Measurements from ENCODE around the gene DOK7.

The DOK7 gene

GRCh38 chr4:3462790-3463415 lies at the start of gene DOK7:
Gene DOK7, plus strand, starts transcription at chr4:3463306. Its CDS starts 70 bp downstream, at chr4:3463376.
- no peak for DNase-seq (ENCODE audit: extremely low read depth, low read depth)
- no peak for TF ChIP-seq CTCF (IDR thresholded peaks at IDR 0.05; ENCODE audit: low read depth, low read length, missing control alignments)
- H3K4me3 ChIP-seq (replicated peaks; ENCODE audit: low read depth, low read length) = no peak within 1 kb of the TSS

GRCh38 chr4:3413675-3414420 lies 49.3 kb upstream of the DOK7 start:
- TF ChIP-seq CTCF (IDR thresholded peaks at IDR 0.05; ENCODE audit: low read depth, low read length, missing control alignments) = no peak
- no peak for DNase-seq (ENCODE audit: extremely low read depth, low read depth)
- H3K4me3 ChIP-seq (replicated peaks; ENCODE audit: low read depth, low read length) = no peak overlapping the region

GRCh38 chr4:3414421-3415279 lies 48.5 kb upstream of the DOK7 start:
- no peak for DNase-seq (ENCODE audit: extremely low read depth, low read depth)
- no peak for TF ChIP-seq CTCF (IDR thresholded peaks at IDR 0.05; ENCODE audit: low read depth, low read length, missing control alignments)
- H3K4me3 ChIP-seq (replicated peaks; ENCODE audit: low read depth, low read length) = no peak overlapping the region

GRCh38 chr4:3415471-3416141 lies 47.5 kb upstream of the DOK7 start:
- no peak overlapping the region for H3K4me3 ChIP-seq (replicated peaks; ENCODE audit: low read depth, low read length)
- no peak for DNase-seq (ENCODE audit: extremely low read depth, low read depth)
- no peak for TF ChIP-seq CTCF (IDR thresholded peaks at IDR 0.05; ENCODE audit: low read depth, low read length, missing control alignments)

GRCh38 chr4:3416270-3416669 lies 46.8 kb upstream of the DOK7 start:
- no peak overlapping the region for H3K4me3 ChIP-seq (replicated peaks; ENCODE audit: low read depth, low read length)
- no peak for DNase-seq (ENCODE audit: extremely low read depth, low read depth)
- no peak for TF ChIP-seq CTCF (IDR thresholded peaks at IDR 0.05; ENCODE audit: low read depth, low read length, missing control alignments)

GRCh38 chr4:3416821-3417221 lies 46.3 kb upstream of the DOK7 start:
- no peak for TF ChIP-seq CTCF (IDR thresholded peaks at IDR 0.05; ENCODE audit: low read depth, low read length, missing control alignments)

More at GRCh38 chr4:3416821-3417221, 46.3 kb upstream of the DOK7 start:
- no peak overlapping the region for H3K4me3 ChIP-seq (replicated peaks; ENCODE audit: low read depth, low read length)
- DNase-seq (ENCODE audit: extremely low read depth, low read depth) = no peak

Measured in HFF-Myc (cell line).